ENCODE measurements around the gene RIN3.
"Not testable (repeated sequence)": the region's sequence is repeated elsewhere in the genome, so short reads cannot be mapped to it uniquely, and the experiment has no call there.

RIN3 gene

DNA sequence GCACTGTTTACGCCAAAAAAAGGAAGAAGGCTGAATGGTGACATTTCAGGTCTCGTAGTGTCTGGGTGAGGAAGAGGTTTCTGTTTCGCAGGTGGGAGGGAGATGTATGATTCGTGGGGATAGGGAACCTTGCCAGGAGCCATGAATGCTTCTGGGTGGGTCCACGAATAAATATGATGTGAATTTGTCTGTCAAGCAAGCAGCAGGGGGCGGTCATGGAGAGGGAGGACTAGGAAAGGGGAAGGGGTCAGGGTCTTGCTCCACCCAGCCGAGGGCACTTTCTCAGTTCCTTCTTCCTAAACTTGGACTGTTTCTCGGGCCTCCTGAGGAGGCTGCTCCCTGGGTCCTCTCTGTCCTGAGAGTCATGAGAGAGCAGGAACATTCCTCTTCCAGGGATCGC, 162.4 kb downstream of the RIN3 start:
- DNase-seq: no peak

DNA sequence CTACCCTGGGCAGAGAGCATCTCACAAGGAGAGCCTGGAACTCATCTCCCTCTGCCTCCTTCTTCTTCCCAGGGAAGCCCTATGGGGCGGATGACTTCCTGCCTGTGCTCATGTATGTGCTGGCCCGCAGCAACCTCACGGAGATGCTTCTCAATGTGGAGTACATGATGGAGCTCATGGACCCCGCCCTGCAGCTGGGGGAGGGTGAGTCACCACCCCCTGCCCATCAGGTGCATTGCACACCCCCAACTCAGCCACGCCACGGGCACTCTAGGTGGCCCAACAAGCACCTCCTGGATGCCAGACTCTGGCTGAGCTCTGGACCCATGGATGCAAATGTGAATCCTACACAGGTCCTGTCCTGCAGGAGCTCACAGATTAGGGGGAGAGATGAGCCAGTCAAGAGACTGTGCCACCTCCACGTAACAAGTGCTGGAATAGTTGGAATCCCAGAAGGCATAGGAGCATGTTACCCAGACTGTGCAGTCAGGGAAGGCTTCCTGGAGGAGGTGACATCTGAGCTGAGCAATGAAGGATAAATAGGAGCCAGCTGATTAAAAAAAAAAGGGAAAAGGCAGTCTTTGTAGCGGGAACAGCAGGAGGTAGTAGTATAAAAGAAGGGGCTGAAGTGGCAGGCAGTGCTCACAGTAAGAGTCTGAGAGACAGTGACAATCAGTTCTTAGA, 163.0 kb downstream of the RIN3 start:
- DNase-seq: no peak

DNA sequence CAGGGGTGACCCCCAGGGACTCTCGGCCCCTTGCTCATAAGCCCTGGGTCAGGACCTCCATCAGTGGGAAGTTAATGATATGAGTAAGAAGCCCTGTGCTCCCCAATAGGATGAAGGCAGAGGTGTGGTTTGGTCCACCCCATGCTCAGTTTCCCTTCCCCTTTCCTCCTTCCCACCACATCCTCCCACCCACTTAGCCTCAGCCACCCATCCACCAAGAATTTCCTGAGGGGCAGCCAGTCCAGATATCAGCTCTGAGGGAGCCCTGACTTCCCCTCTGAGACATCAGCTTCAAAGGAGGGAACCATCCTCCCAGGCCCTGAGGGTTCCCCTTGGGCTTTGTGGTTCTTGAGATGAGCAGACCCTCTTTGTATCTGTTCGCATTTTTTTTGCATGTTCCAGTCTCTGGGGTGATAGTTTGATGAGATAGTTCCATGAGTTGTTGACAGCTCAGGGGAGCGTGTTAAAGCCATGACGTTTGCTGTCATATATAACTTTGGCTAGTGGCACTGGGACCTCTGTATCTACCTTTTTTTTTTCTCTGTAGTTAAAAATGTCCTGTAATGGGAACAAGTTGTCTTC, 163.6 kb downstream of the RIN3 start:
- DNase-seq: no peak

DNA sequence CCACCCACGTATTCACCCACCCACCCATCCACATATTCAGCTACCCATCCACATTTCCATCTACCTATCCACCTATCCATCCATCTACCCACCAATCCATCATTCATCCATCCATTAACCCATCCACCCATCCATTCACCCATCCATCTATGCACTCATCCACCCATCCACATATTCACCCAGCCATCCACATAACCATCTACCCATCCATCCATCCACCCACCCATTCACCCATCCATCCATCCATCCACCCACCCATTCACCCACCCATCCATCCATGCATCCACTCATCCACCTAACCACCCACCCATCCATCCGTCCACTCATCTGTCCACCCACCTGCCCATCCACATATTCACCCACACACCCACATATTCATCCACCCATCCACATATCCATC, 164.4 kb downstream of the RIN3 start:
- no peak for DNase-seq

DNA sequence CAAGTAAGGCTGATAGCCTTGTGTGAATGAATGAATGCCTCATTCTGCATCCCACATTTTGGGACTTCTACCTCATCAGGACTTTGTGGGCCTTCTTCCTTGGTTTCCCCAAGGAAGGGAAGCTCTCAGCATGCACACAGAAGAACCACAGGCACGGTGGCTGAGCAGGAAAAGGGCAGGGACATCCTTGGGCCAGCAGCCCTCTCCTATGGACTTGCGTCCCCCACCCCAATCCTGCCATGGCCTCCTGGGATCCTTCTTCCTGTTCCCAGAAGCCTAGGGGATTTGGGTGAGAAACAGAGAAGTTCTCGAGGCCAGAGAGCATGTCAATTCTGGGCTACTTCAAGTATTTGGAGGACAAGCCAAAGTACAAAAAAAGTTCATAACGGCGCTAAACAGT, 165.2 kb downstream of the RIN3 start:
- DNase-seq: no peak

- DNase-seq: no peak
Observed at GRCh38 chr14:92679246-92679645, 165.7 kb downstream of the RIN3 start.

DNA sequence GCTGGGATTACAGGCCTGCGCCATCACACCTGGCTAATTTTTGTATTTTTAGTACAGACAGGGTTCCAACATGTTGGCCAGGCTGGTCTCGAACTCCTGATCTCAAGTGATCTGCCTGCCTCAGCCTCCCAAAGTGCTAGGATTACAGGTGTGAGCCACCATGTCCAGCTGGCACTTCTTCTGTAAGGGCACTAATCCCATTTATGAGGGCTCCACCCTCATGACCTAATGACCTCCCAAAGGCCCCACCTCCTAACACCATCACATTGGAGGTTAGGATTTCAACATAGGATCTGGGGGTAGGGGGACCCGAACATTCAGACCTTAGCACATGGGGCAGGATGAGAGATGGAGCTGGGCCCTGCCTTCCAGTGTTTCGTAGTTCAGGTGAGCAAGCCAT, 166.7 kb downstream of the RIN3 start:
- not testable (repeated sequence) for DNase-seq

GRCh38 chr14:92680781-92681650, 167.4 kb downstream of the RIN3 start:
- DNase-seq: peak in 1 of 2 experiments; percentile 66

GRCh38 chr14:92683041-92683440, 169.5 kb downstream of the RIN3 start:
- no peak for DNase-seq

GRCh38 chr14:92684801-92685560, 171.4 kb downstream of the RIN3 start:
- no peak for DNase-seq

- DNase-seq: peak in 1 of 2 experiments; percentile 15
Observed at GRCh38 chr14:92685784-92686355, 172.3 kb downstream of the RIN3 start.

DNA sequence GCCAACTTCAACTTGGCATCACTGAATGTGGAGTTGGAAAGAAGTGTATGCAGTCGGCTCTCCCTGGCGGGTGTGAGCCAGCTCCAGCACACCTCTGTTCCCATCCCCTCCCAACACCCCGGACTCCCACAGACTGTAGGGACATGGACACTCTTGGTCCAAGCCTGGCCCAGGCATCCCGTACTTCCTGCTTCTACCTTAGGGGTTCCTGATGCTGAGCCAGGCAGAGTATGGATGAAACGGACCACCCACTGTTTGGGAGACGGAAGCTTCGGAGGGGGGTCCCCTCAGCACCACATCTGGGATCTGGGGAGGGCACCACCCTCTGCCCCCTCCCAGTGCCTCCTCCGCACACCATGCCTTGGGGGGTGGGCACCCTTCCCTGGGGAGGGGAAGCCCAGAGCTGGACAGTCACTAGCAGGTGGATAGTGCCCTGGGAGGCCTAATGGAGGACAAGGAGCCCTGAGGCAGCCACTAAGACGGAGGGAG, 172.9 kb downstream of the RIN3 start:
- DNase-seq: no peak

GRCh38 chr14:92686900-92687427, 173.4 kb downstream of the RIN3 start:
- peak; percentile 80 to 87 for DNase-seq

DNA sequence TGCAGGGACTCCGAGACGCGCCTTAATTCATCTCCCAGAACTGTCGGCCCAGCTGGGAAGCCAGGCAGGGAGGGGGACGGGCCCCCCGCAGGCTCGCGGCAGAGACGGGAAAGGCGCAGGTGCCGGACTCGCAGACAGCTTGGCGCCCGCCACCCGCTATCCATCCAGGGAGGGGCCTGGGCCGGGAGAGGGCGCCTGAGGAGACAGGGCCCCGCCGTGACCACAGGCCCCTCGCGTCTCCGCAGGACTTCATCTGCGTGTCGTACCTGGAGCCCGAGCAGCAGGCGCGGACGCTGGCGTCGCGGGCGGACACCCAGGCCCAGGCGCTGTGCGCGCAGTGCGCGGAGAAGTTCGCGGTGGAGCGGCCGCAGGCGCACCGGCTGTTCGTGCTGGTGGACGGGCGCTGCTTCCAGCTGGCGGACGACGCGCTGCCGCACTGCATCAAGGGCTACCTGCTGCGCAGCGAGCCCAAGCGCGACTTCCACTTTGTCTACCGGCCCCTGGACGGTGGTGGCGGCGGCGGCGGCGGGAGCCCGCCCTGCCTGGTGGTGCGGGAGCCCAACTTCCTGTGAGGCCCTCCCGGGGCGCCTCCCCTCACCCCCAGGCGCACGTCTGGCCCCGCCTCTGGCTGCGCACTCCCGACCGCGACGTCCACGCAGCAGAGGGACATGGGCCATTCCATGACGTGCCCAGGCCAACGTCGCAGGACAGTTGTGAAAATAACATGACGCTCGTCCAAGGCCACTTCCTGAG, 174.3 kb downstream of the RIN3 start:
- peak; percentile 79 to 83 for DNase-seq

DNA sequence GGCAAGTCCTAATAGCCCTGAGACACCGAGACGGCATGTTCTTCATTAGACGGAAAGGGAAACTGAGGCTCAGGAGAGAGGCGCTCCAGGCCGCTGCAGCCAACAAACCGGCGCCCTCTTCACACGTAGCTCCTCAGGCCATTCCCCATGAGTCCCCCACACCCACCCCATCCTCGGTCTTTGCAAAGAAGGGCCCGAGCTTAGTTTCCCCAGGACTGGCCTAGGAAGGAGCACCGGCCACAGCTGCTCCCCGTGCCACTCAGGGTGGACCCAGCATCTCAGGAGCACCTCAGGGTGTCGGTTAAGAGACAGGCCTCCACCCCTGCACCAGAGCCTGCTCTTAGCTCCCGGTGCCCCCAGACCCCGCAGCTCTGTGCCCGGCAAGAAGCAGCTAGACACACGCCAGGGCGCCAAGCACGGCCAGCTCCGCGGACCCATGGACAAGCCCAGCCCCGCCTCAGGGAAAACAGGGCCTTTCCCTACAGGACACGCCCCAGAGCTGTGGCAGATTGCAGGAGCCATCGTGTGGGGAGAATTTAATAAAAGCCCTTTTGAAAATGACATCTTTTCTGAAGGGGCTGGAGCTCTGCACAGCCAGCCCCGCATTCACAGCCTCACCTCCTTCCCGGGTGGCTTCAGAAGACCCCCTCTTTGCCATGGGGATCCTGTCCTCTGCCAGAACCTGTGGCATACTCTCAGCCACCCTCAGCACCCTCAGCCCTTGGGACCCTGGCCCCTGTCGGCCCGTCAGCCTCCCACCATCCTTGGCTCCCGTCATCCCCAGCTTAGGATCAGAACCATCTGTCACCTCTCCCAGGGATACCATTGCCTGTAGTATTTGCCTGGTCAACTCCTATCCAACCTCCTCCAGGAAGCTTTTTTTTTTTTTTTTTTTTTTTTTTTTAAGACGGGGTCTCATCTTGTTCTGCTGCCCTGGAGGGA, 175.1 kb downstream of the RIN3 start:
- no peak for DNase-seq

DNA sequence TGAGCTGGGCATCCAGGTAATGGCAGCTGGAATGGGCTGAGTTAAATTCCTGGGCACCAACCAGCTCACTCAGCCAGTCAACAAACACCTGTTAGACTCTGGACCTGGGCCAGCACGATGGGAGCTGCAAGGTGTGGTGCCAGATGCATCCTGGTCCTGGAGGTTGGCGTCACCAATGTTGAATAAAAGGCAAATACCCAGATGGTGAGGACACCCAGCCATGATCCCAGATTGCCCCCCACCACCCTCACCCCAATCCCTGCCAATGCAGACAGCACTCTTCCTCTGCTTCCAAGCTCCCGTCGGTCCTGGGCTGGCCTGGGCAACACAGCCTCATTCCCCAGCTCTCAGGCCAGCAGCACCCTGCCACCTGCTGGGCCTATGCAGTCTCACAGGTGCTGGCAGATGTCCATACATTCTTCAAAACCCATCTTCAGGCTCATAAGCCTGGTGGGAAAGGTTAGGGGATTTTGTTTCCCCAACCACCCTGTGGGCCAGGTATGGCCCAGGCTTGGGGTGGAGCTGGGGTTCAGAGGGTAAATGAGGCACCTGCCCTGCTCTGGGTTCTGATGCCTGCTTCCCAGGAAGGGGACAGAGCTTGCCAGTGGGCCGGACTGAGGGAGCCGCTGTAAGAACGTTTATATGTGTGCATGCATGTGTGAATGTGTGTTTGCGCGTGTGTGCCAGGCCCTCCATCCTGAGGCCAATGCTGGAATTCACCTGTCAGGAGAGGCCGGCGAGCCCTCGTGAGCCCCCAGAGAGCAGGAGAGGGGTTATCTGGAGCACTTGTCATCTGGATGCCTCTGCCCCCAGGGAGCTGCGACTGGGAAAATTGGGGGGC, 176.8 kb downstream of the RIN3 start:
- no peak for DNase-seq

DNA sequence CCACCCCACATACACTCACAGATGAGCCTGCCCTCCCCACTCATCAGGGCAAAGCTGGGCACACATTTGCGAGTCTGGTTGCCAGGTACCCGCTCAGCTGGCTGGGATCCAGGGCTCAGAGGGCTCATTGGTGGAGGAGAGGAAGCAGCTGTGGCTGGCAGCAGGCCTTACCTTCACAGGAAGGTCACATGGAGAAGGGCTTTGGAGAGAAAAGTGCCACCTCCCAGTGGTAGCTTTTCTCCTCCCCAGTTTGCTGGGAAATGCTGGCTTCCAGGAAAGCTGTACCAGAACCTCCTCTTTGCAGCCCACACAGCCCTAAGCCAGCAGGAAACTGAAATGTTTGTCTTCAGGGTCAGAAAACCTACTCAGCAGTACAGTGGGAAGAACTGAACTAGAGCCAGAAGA, 179.2 kb downstream of the RIN3 start:
- peak; percentile 33 to 58 for DNase-seq

GRCh38 chr14:92693998-92694795, 180.6 kb downstream of the RIN3 start:
- peak; percentile 82 to 84 for DNase-seq

GRCh38 chr14:92694807-92695206, 181.2 kb downstream of the RIN3 start:
- DNase-seq: no peak

Data from NCI-H187 (cell line).